ENCODE data around the gene CHST11. TPM values are rescaled to one million over a fixed set of nuclear protein-coding genes. Genes with fewer than 3 reads are reported as not detected.

Gene CHST11
- total RNA-seq, 1 experiment from 2014 or later: 1.1 TPM

- H3K9me3 Mint-ChIP-seq (ENCODE audit: low read depth, unreplicated experiment): no peaks in the 10 kb centered on the region
- intact Hi-C loops (cut with micrococcal nuclease; ENCODE audit: unreplicated experiment): no loop called here
- H3K4me1 Mint-ChIP-seq (ENCODE audit: low read depth, unreplicated experiment): no peaks in the 10 kb centered on the region
- no peaks in the 10 kb centered on the region for H3K36me3 Mint-ChIP-seq (ENCODE audit: insufficient read depth, unreplicated experiment)
- no peak overlapping the region for H3K27ac Mint-ChIP-seq (ENCODE audit: unreplicated experiment)
- no peak for TF ChIP-seq CTCF (IDR thresholded peaks at IDR 0.05; ENCODE audit: unreplicated experiment)
- H3K27me3 Mint-ChIP-seq (ENCODE audit: unreplicated experiment): peaks cover 88% of the 10 kb centered on the region
- H3K4me3 Mint-ChIP-seq (ENCODE audit: low read depth, unreplicated experiment): no peak overlapping the region
- no TSS peak for BruUV-seq (replicated peaks)
- DNase-seq: no peak
- CTCF ChIA-PET: no interaction called here
Measured at GRCh38 chr12:104712968-104713367, 256.2 kb downstream of the CHST11 start.

- DNase-seq: no peak
- TF ChIP-seq CTCF (IDR thresholded peaks at IDR 0.05; ENCODE audit: unreplicated experiment): no peak
- H3K4me3 Mint-ChIP-seq (ENCODE audit: low read depth, unreplicated experiment): no peak overlapping the region
- intact Hi-C loops (cut with micrococcal nuclease; ENCODE audit: unreplicated experiment): no loop called here
- H3K27ac Mint-ChIP-seq (ENCODE audit: unreplicated experiment): no peak overlapping the region
- H3K27me3 Mint-ChIP-seq (ENCODE audit: unreplicated experiment): peaks cover 88% of the 10 kb centered on the region
- H3K9me3 Mint-ChIP-seq (ENCODE audit: low read depth, unreplicated experiment): no peaks in the 10 kb centered on the region
- CTCF ChIA-PET: no interaction called here
- BruUV-seq (replicated peaks): no TSS peak
- H3K36me3 Mint-ChIP-seq (ENCODE audit: insufficient read depth, unreplicated experiment): no peaks in the 10 kb centered on the region
- no peaks in the 10 kb centered on the region for H3K4me1 Mint-ChIP-seq (ENCODE audit: low read depth, unreplicated experiment)
Measured at GRCh38 chr12:104713444-104713843, 256.7 kb downstream of the CHST11 start.

- H3K36me3 Mint-ChIP-seq (ENCODE audit: insufficient read depth, unreplicated experiment): no peaks in the 10 kb centered on the region
- CTCF ChIA-PET: no interaction called here
- no TSS peak for BruUV-seq (replicated peaks)
Measured at GRCh38 chr12:104714369-104714768, 257.6 kb downstream of the CHST11 start.

GRCh38 chr12:104716172-104716571, 259.4 kb downstream of the CHST11 start:
- intact Hi-C loops (cut with micrococcal nuclease; ENCODE audit: unreplicated experiment): no loop called here
- H3K9me3 Mint-ChIP-seq (ENCODE audit: low read depth, unreplicated experiment): no peaks in the 10 kb centered on the region
- no peaks in the 10 kb centered on the region for H3K36me3 Mint-ChIP-seq (ENCODE audit: insufficient read depth, unreplicated experiment)
- H3K4me1 Mint-ChIP-seq (ENCODE audit: low read depth, unreplicated experiment): no peaks in the 10 kb centered on the region
- no peak for TF ChIP-seq CTCF (IDR thresholded peaks at IDR 0.05; ENCODE audit: unreplicated experiment)
- H3K4me3 Mint-ChIP-seq (ENCODE audit: low read depth, unreplicated experiment): no peak overlapping the region
- DNase-seq: no peak
- H3K27me3 Mint-ChIP-seq (ENCODE audit: unreplicated experiment): peaks cover 88% of the 10 kb centered on the region
- no peak overlapping the region for H3K27ac Mint-ChIP-seq (ENCODE audit: unreplicated experiment)
- BruUV-seq (replicated peaks): no TSS peak
- CTCF ChIA-PET: no interaction called here

More at GRCh38 chr12:104714369-104714768, 257.6 kb downstream of the CHST11 start:
- H3K4me1 Mint-ChIP-seq (ENCODE audit: low read depth, unreplicated experiment): no peaks in the 10 kb centered on the region
- peaks cover 88% of the 10 kb centered on the region for H3K27me3 Mint-ChIP-seq (ENCODE audit: unreplicated experiment)
- H3K27ac Mint-ChIP-seq (ENCODE audit: unreplicated experiment): no peak overlapping the region
- H3K4me3 Mint-ChIP-seq (ENCODE audit: low read depth, unreplicated experiment): no peak overlapping the region
- TF ChIP-seq CTCF (IDR thresholded peaks at IDR 0.05; ENCODE audit: unreplicated experiment): no peak
- H3K9me3 Mint-ChIP-seq (ENCODE audit: low read depth, unreplicated experiment): no peaks in the 10 kb centered on the region
- DNase-seq: no peak
- intact Hi-C loops (cut with micrococcal nuclease; ENCODE audit: unreplicated experiment): no loop called here
